Activated CD4-positive, CD25-positive, alpha-beta regulatory T cell treated with anti-CD3 and anti-CD28 coated beads, Interleukin-2, amount 50 U/mL, for 72 hours (primary cell): ENCODE results near the gene GLIPR1L1.
"Not testable (repeated sequence)": the region's sequence is repeated elsewhere in the genome, so short reads cannot be mapped to it uniquely, and the experiment has no call there.

ENCODE experiments used
- DNase-seq: peaks from one replicate; pipeline ENCODE4 v3.0.0; 2021

GLIPR1L1 gene, protein sequence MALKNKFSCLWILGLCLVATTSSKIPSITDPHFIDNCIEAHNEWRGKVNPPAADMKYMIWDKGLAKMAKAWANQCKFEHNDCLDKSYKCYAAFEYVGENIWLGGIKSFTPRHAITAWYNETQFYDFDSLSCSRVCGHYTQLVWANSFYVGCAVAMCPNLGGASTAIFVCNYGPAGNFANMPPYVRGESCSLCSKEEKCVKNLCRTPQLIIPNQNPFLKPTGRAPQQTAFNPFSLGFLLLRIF

DNA sequence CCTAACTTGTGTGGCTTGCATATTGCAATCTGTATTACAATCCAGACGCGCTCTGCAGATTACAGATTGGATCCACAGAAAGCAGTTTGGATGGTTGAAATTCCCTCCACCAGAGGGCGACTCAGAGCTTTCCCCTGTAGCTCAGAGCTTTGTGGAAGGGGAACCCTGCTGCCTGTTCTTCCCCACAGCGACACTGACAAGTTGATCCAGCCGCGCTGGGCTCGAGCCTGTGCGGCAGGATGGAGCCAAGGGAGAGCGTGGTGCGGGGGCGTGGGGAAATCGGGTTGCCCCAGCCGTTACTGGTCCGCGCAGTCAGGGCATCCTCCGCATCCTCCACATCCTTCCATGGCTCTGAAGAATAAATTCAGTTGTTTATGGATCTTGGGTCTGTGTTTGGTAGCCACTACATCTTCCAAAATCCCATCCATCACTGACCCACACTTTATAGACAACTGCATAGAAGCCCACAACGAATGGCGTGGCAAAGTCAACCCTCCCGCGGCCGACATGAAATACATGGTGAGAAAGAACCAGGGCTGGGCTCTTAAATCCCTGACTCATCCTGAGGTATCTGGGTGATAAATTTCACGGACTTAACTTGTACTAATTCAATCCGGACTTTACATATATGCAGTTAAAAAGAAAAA lies at the start of gene GLIPR1L1:
Gene GLIPR1L1 (plus strand): TSS at position 287 of the 647 bp plus-strand sequence. CDS start 59 bp downstream, at position 346.
- DNase-seq: peak; percentile 76

DNA sequence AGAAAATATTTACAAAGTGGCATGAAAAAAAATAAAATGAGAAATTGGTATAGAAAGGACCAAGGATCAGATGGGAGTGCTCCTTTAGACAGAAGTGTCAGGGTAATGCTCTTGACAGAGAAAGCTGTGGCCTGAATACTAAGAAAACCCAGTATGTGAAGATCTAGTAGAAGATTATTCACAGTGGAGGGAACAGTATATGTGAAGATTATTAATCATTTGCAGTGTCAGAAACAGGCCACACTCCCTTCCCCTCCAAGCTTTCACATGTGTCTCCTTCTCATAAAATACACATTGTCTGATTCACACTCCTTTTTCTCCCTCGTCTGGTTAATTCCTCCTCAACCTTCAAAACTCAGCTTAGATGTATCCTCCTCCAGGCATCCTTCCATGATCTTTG lies 45.6 kb upstream of the GLIPR1L1 start:
- no peak for DNase-seq

DNA sequence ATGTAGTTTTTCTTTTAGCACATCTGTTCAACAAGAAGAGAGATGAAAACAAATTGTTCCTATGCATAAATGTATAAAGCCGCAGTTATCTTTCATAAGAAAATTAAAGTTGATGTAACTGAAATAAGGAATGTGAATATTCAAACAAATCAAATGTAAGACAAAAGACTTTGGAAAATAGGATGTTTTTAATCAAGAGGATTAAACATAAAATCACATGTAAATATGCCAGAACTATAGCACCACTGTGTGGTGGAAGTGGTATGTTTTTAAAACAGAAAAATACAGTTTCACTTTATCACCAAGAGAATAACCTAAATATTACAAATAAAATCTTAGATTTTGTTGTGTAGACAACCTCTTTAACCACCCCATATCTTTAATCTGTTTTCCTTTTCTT lies 44.7 kb upstream of the GLIPR1L1 start:
- no peak for DNase-seq

DNA sequence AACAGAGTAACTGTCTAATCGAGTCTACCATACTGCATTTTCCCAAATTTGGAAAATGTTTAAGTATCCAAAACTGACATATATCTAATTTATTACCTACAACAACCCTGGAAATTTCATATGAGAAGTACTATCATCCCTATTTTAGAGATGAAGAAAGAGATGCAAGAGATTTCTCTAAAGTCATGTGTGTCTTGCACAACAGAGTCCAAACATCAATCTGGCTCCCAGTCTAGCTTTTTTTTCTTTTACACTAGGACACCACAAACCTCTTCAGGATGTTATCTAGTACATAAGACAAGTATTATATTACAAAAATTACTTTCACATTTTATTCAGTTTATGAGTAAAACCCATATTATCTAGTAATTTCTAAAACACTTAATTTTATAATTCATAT lies 43.5 kb upstream of the GLIPR1L1 start:
- no peak for DNase-seq

DNA sequence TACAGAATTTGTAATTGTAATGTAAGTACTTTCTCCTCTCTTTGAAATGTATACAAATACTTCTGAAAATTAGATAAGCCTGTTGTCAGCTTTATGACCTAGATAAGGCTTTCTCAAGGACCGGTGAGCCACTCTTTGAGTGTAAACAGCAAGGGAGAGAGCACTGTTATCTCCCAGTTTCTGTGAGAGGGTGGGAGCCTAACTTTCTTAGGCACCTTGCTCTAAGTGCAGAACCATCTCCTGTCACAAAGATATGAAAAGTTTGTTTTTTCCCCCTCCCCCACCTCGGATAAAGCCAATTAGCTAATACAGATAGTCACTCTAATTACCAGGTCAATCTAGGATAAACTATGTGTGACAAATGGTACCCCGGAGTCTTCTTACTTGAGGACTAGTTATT lies 40.1 kb upstream of the GLIPR1L1 start:
- DNase-seq: no peak

DNA sequence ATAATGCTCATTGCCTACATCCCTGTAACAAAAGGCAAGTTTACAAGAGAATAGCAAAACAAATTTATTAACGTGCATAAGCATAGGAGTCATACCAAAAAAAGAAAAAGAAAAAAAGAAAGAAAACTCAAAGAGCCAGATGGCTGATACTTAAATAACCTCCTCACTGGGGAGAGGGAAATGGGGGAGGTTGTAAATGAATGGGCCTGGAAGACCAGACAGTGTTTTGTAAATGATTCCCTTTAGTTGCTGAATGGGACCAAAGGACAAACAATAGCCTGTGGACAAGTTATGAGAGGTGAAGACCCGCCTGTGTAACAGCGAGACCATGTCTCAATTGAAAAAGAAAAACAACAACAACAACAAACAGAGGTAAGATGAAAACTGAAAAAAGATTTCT lies 39.7 kb upstream of the GLIPR1L1 start:
- no peak for DNase-seq

DNA sequence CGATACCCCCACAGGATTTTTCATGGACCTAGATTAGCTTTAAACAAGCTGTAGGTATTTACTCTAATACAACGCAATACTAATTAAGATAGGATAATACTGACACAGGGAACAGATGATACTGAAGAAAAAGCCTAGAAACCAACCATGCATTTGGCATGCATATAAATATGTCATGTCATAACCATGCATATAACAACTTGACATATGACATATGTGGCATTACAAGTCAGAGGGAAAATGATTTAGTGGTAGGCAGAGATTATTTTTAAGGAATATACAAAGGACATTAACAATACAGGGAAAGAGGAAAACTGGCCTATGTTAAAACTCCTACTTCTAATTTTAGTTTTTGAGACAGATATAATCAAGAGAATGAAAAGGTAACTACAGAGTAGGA lies 32.2 kb upstream of the GLIPR1L1 start:
- no peak for DNase-seq

DNA sequence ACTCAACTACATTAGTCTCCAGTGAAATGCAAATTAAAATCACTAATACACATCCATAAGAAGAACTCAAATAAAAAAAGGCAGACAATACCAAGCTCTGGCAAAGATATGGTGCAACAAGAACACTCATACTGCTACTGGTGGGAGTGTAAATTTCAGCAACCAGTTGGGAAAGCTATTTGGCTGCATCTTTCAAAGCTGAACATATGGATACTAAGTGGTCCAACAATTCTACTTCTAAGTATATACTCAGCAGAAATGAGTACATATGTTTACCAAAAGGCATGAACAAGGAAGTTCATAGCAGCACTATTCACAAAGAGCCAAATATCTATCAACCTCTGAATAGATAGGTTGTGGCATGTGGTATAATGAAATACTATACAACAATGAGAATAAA lies 31.7 kb upstream of the GLIPR1L1 start:
- no peak for DNase-seq

DNA sequence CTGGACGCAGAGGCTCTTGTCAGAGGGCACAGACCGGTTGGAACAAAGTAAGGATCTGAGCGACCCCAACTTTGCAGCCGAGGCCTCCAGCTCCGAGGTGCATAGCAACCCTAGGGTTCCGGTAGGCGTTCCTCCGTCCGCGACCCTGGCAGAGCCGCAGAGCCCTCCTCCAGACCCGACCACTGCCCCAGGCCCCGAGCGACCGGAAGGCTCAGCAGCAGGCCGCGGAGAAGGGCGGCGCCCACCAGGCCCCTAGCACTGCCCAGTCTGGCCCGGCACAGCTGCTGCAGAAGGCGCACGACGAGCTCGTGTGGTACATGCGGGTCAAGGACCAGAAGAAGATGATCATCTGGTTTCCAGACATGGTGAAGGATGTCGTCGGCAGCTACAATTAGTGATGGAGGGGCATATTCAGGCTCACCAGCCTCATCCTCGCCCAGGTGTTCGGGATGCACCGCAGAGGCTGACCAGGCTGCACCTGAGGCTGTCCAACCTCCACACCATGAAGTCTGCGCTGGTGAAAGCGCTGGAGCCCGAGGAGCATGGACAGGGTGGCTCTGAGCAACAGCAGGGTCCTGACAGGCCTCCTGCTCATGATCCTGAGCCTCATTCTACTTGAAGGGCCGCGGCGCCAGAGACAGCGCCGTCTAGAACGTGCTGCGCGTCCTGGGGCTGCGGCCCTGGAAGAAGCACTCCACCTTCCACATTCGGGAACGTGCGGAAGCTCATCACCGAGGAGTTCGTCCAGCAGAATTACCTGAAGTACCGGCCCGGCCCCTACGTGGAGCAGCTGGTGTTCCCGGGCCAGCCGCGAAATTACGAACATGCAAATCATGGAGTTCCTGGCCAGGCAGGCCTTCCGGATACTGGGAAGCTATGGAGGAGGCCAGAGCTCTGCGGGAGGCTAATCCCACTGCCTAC lies 28.8 kb upstream of the GLIPR1L1 start:
- DNase-seq: no peak

DNA sequence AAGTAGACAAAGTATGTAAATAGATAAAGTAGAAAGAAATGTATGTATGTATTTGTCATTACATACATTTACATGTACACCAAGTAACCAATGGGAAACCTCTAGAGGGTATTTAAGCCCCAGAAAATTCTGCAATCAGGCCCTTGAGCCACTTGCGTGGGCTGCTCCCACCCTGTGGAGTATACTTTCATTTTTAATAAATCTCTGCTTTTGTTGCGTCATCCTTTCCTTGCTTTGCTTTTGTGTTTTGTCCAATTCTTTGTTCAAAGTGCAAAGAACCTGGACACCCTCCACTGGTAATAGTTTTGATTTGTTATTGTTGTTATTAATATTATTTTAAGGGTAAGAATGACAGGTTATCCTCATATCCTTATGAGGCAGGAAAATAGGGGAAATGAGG lies 26.2 kb upstream of the GLIPR1L1 start:
- no peak for DNase-seq

DNA sequence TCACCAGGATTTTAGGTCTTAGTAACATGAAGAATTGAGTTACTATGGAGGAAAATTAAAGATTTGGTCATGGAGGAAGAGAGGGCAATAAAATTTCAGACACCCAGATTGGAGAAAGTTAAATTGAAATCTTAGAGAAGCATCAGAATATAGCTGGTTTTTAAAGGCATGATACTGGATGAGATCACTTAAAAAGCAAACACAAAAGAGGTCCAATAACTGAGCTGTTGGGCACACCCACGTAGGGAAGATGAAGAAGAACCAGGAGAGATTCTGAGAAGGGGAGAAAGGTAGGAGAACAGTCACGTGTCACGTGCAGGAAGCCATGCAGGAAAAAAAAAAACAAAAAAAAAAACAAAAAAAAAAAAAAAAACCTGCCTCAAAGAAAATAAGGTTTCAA lies 23.1 kb upstream of the GLIPR1L1 start:
- no peak for DNase-seq

DNA sequence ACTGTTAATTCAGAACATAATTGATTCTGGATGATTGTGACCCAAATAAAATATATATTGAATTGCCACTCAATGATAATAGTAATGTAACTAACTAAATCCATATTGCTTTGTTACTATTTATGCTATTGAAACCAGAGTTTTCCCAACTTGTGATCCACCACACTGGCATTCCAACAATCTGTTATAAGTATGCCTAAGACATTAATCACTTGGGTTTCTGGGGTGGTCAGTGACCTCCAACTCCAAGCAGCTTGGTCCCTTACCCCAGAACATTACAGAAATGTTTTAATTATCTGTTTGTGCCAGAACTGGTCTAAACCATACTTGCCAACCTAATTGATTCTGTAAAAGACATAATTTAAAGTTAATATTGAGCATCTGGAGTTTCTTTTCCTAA lies 19.0 kb upstream of the GLIPR1L1 start:
- DNase-seq: no peak

DNA sequence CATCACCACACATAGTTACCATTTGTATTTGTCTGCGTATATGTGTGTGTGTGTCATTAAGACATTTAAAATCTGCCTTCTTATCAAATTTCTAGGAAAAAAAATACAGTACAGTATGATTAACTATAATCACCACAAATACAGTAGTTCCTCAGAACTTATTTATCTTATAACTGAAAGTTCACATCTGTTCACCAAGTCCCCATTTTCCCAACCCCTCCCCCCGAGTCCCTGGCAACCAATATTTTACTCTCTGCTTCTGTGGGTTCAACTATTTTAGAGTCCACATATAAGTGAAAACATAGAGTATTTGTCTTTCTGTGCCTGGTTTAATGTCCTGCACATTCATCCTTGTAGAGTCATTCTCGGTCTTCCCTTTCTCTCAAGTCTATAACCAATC lies 16.7 kb upstream of the GLIPR1L1 start:
- no peak for DNase-seq

DNA sequence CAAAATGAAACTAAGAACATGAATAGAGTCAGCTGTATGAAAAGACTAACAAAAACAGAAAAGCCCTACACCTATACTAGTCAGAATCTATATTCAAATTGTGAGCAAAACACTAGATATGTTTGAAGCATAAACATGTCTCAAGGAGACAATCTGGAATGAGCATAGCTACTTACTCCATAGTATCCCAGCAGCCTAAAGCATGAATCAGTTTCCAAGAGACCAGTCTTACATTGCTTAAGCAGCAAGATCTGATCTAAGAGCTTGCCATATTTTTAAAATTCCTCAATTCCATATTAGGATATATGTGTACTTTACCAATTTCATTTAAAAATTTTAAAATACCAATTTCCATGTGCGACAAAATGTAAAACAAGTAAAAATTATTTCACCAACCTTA lies 12.0 kb upstream of the GLIPR1L1 start:
- DNase-seq: no peak

DNA sequence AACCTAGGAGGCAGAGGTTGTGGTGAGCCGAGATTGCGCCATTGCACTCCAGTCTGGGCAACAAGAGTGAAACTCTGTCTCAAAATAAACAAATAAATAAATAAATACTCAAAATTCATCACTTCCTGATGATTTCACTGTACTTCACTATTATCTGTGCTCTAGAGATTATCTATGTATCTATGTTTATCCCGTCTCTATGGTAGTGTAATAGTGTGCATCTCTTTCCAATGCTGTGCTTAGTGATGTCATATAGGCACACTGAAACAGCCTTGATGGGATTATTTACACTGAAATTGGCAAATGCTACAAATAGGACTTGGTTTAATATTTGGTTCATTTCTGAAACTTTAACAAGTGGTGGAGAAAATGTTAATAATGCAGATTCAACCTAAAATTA lies 10.8 kb upstream of the GLIPR1L1 start:
- DNase-seq: no peak

DNA sequence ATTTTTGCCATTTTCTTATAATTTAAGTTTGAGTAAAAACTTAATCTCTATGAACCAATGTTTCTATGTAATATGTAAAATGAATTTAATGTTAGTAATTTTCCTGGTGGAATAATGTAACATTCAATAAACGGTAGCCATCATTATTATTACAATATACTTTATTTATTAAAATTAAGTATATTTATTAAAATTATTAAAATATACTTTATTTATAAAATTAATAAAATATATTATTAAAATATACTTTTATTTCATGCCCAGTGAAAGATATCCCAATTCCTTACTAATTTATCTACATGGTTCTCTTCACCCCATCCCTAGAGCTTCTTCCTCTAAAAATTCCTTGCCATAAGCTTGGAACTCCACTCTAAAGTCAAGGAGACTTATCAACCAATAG lies 6.8 kb upstream of the GLIPR1L1 start:
- DNase-seq: no peak

DNA sequence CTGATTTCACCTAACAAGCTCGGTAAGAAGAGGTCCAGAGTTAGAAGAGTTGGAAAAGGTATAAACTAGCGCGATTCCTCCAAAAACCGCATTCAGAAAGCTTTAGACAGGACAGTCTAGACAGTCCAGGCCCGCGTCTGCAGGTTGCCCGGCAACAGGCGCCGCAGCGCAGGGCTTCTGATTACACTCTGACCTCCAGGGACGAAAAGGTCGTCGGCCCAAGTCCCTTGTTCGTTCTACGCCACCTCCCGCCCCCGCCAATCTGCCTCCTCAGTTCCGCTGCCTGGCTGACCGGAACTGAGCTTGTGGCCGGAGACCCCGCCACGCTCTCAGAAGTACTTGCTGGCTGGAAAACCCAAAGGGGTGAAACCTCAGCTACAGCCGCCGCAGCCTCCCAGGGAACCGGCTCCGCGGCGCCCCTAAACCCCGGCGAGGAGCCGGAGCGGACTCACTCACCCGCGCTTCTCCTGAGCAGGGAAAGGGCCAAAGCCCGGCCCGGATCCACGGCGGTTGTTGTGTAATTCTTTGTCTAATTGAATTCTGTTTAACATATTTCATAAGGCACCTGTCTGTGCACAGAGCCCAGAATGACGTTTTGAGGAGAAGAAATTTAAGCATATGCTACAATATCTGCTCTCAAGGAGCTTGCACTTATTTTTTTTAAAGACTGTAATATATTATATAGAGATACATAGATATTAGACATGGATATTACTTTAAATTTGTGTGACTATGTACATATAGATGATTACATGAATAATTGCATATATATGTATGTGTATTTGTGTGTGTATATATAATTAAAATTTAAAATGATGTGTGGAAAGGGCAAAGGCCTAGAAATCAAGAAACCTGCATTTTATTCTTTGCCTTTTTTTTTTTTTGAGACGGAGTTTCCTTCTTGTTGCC lies 4.3 kb upstream of the GLIPR1L1 start, which contains the start of gene CAPS2:
Gene CAPS2 (minus strand): TSS at position 407 of the 909 bp plus-strand sequence. CDS start 3,826 bp downstream, outside the sequence.
- DNase-seq: peak; percentile 50

DNA sequence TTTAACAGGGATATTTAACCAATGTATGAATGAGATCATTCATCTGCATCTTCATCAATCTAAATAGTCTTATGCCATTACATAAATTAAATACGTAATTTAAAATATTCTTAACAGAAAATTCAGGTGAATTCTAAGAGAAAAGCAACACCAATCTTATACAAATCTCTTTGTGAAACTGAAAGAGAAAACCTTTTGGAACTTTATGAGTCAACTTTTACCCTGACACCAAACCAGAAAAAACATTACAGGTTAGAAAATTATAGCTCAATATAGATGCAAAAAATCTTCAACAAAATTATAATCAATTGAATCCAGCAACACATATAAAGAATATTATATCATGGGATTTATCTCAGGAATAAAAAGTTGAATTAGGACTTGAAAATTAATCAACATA lies 3.4 kb downstream of the GLIPR1L1 start:
- DNase-seq: no peak

DNA sequence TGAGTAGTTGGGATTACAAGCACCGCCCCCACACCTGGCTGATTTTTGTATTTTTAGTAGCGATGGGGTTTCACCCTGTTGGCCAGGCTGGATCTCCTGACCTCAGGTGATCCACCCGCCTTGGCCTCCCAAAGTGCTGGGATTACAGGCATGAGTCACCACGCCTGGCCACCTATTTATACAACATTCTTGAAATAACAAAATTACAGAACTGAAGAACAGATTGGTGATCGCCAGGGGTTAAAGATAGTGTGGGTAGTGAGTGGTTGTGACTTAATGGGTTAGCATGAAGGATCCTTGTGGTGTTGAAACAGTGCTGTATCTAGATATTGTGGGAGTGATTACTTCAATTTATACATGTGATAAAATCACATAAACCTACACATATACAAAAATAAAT lies 7.4 kb downstream of the GLIPR1L1 start:
- no peak for DNase-seq

DNA sequence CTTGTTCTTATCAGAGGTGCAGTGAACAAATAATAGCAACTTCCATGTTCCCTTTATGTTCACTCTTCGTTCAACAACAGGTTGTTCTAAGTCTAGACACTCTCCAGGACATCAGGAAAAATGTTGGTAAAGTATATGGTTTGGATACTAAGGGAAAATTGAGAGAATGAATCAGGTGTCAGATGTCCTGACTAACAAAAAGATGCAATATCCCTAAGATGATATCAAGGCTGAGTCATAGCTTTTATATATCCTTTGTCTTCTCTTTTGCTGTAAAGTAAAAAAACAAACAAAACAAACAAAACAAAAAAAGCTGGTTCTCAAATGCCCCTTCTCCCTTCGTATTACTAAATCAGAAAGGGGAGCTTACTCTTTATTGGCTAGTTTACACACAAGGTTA lies 11.1 kb downstream of the GLIPR1L1 start:
- no peak for DNase-seq

DNA sequence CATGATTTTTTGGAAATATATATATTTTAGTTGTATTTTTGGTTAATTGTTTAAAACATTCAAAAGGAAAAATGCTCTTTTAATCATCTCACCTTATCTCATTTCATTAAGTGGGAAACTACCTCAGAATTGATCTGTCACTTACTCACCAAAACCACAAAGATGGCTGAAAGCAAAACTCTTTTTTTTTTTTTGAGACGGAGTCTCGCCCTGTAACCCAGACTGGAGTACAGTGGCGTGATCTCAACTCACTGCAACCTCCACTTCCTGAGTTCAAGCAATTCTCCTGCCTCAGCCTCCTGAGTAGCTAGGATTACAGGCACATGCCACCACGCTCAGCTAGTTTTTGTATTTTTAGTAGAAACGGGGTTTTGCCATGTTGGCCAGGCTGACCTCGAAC lies 11.7 kb downstream of the GLIPR1L1 start:
- DNase-seq: not testable (repeated sequence)

DNA sequence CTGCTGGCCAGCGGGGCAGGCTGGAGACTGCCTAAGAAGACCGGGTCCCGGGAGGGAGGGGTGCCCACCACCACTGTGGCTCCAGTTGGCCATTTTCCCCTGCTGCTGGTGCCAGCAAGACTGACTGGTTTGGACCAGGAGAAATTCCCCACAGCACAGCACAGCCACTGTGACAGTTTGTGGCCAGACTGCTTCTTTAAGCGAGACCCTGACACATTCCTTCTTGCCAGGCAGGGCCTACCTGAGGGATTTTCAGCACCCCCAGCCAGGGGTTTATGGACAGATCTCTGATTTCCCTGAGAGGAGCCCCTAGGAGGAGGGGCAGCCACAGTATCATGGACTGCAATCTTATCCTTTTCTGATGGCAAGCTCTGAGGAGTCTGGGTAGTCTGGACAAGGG lies 15.5 kb downstream of the GLIPR1L1 start:
- no peak for DNase-seq

DNA sequence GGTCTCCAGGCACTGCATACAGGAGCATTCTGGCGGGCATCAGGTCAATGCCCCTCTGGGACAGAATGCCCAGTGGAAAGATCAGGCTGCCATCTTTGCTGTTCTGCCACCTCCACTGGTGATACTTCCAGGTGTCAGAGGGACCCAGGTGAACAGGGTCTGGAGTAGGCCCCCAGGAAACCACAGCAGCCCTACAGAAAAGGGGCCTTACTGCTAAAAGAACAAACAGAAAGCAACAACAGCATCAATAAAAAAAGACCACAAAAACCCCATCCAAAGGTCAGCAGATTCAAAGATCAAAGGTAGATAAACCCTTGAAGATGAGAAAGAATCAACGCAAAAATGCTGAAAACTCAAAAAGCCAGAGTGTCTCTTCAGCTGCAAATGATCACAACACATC lies 15.9 kb downstream of the GLIPR1L1 start:
- no peak for DNase-seq
